Measurements from ENCODE around the gene FAM13C. TPM values are rescaled to one million over a fixed set of nuclear protein-coding genes. Genes with fewer than 3 reads are reported as not detected.

The FAM13C gene
- total RNA-seq, 2 donors from 2014 or later: 56.7 to 66.7 TPM

GRCh38 chr10:59257224-59257623 lies 105.1 kb downstream of the FAM13C start:
- DNase-seq (ENCODE audit: low spot score): no peak
- no peaks in the 10 kb centered on the region for H3K27me3 ChIP-seq (replicated peaks; ENCODE audit: insufficient read depth)
- no peak overlapping the region for H3K4me3 ChIP-seq
- TF ChIP-seq POLR2AphosphoS5 (IDR thresholded peaks at IDR 0.05) (no peak), POLR2A (IDR thresholded peaks at IDR 0.05) (no peak)
- TF ChIP-seq, protein P1, sequence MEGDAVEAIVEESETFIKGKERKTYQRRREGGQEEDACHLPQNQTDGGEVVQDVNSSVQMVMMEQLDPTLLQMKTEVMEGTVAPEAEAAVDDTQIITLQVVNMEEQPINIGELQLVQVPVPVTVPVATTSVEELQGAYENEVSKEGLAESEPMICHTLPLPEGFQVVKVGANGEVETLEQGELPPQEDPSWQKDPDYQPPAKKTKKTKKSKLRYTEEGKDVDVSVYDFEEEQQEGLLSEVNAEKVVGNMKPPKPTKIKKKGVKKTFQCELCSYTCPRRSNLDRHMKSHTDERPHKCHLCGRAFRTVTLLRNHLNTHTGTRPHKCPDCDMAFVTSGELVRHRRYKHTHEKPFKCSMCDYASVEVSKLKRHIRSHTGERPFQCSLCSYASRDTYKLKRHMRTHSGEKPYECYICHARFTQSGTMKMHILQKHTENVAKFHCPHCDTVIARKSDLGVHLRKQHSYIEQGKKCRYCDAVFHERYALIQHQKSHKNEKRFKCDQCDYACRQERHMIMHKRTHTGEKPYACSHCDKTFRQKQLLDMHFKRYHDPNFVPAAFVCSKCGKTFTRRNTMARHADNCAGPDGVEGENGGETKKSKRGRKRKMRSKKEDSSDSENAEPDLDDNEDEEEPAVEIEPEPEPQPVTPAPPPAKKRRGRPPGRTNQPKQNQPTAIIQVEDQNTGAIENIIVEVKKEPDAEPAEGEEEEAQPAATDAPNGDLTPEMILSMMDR (IDR thresholded peaks at IDR 0.05): no peak
- no peaks in the 10 kb centered on the region for H3K36me3 ChIP-seq
- H3K4me1 ChIP-seq (replicated peaks): no peaks in the 10 kb centered on the region
- no peaks in the 10 kb centered on the region for H3K9me3 ChIP-seq
- H3K27ac ChIP-seq: no peak overlapping the region
- intact Hi-C loops (cut with DNase I): no loop called here
- WGBS: 67% methylated on average over 1 of the region's 1 CpG

GRCh38 chr10:59255463-59255862 lies 106.9 kb downstream of the FAM13C start:
- no peak overlapping the region for H3K4me3 ChIP-seq
- peaks cover 0 to 7% of the 10 kb centered on the region in 2 donors for H3K36me3 ChIP-seq
- no peak for TF ChIP-seq POLR2AphosphoS5 (IDR thresholded peaks at IDR 0.05)
- TF ChIP-seq, protein P1 (IDR thresholded peaks at IDR 0.05): no peak
- no peak for TF ChIP-seq POLR2A (IDR thresholded peaks at IDR 0.05)
- DNase-seq (ENCODE audit: low spot score): no peak
- H3K9me3 ChIP-seq: no peaks in the 10 kb centered on the region
- no peaks in the 10 kb centered on the region for H3K27me3 ChIP-seq (replicated peaks; ENCODE audit: insufficient read depth)
- intact Hi-C loops (cut with DNase I): no loop called here
- 86% methylated on average over 1 of the region's 1 CpG for WGBS
- no peak overlapping the region for H3K27ac ChIP-seq
- H3K4me1 ChIP-seq (replicated peaks): no peaks in the 10 kb centered on the region

GRCh38 chr10:59252491-59252890 lies 109.9 kb downstream of the FAM13C start:
- intact Hi-C loops (cut with DNase I): no loop called here
- Histone ChIP-seq H3K4me1 (replicated peaks) (no peaks in the 10 kb centered on the region), H3K27ac (no peak overlapping the region), H3K36me3 (peaks cover 0 to 7% of the 10 kb centered on the region in 2 donors), H3K27me3 (replicated peaks; ENCODE audit: insufficient read depth) (no peaks in the 10 kb centered on the region), H3K9me3 (no peaks in the 10 kb centered on the region), H3K4me3 (no peak overlapping the region)
- no peak for TF ChIP-seq POLR2A (IDR thresholded peaks at IDR 0.05)
- no peak for TF ChIP-seq POLR2AphosphoS5 (IDR thresholded peaks at IDR 0.05)
- TF ChIP-seq, protein P1 (IDR thresholded peaks at IDR 0.05): no peak
- DNase-seq (ENCODE audit: low spot score): no peak

DNA sequence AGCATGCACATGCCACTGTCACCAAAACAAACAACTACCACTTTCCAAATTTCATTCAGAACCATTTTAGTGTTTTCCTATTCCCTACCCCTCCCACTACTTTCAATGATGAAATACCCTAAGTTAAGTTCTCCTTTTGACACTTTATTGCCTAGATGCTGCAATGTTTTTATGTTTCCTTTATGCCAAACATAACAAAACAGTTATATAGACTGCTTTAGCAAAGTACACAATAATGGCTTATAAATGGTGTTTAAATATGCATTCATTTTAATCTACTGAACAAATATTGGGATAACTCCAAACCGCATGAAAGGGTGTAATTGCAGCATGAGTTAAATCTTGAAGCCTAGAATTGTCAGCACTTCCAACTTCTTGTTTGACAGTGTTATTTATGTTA lies 116.7 kb downstream of the FAM13C start:
- TF ChIP-seq POLR2AphosphoS5 (IDR thresholded peaks at IDR 0.05) (no peak), POLR2A (IDR thresholded peaks at IDR 0.05) (no peak)
- TF ChIP-seq, protein P1 (IDR thresholded peaks at IDR 0.05): no peak
- Histone ChIP-seq H3K36me3 (no peaks in the 10 kb centered on the region), H3K9me3 (no peaks in the 10 kb centered on the region), H3K27me3 (replicated peaks; ENCODE audit: insufficient read depth) (no peaks in the 10 kb centered on the region), H3K4me3 (no peak overlapping the region), H3K27ac (no peak overlapping the region), H3K4me1 (replicated peaks) (no peaks in the 10 kb centered on the region)
- WGBS: 39% methylated on average over 1 of the region's 1 CpG
- intact Hi-C loops (cut with DNase I): loop anchor here (10.0 kb wide), 2 partner anchors 219 to 559 kb away; no protein-coding TSS in a partner anchor
- DNase-seq (ENCODE audit: low spot score): no peak

- WGBS: 92% methylated on average over 1 of the region's 1 CpG
- intact Hi-C loops (cut with DNase I): loop anchor here (5.0 to 10.0 kb wide), 3 partner anchors 220 to 560 kb away; no protein-coding TSS in a partner anchor
- no peak for DNase-seq (ENCODE audit: low spot score)
- TF ChIP-seq, protein P1 (IDR thresholded peaks at IDR 0.05): no peak
- no peak for TF ChIP-seq POLR2AphosphoS5 (IDR thresholded peaks at IDR 0.05)
- TF ChIP-seq POLR2A (IDR thresholded peaks at IDR 0.05): no peak
- no peaks in the 10 kb centered on the region for H3K4me1 ChIP-seq (replicated peaks)
- no peak overlapping the region for H3K4me3 ChIP-seq
- no peaks in the 10 kb centered on the region for H3K27me3 ChIP-seq (replicated peaks; ENCODE audit: insufficient read depth)
- no peaks in the 10 kb centered on the region for H3K9me3 ChIP-seq
- H3K36me3 ChIP-seq: no peaks in the 10 kb centered on the region
- peak overlapping the region in 1 of 2 donors; percentile 34 for H3K27ac ChIP-seq
These were observed 117.5 kb downstream of the FAM13C start for GRCh38 chr10:59244871-59245270.

All from prostate gland (tissue), 2 donors.